Endothelial cell (in vitro differentiated cells): ENCODE data around the gene SMG1. TPM values are rescaled to one million over a fixed set of nuclear protein-coding genes. Genes with fewer than 3 reads are reported as not detected.

Source experiments
- DNase-seq: peaks from one replicate; pipeline ENCODE4 v3.0.0; 2021; ENCODE audit warnings: low spot score
- H3K27ac Mint-ChIP-seq: one replicate; pipeline ENCODE4 v1.8.0; 2021; ENCODE audit warnings: mixed read lengths, inconsistent platforms; ENCODE audit not compliant: unreplicated experiment
- H3K27me3 Mint-ChIP-seq: one replicate; pipeline ENCODE4 v1.8.0; 2021; ENCODE audit warnings: mild to moderate bottlenecking, moderate library complexity, mixed read lengths, inconsistent platforms; ENCODE audit not compliant: unreplicated experiment
- H3K36me3 Mint-ChIP-seq: one replicate; pipeline ENCODE4 v1.8.0; 2021; ENCODE audit warnings: mild to moderate bottlenecking, low read depth, mixed read lengths, inconsistent platforms; ENCODE audit not compliant: unreplicated experiment
- H3K4me1 Mint-ChIP-seq: one replicate; pipeline ENCODE4 v1.8.0; 2021; ENCODE audit warnings: mild to moderate bottlenecking, mixed read lengths, inconsistent platforms; ENCODE audit not compliant: unreplicated experiment
- H3K4me3 Mint-ChIP-seq: one replicate; pipeline ENCODE4 v1.8.0; 2021; ENCODE audit warnings: mild to moderate bottlenecking, mixed read lengths, inconsistent platforms; ENCODE audit not compliant: unreplicated experiment
- H3K9me3 Mint-ChIP-seq: one replicate; pipeline ENCODE4 v1.8.0; 2021; ENCODE audit warnings: mixed read lengths, inconsistent platforms; ENCODE audit not compliant: unreplicated experiment
- CTCF ChIP-seq: fragments of 200-600 bp; sonication (generic); IDR thresholded peaks from one replicate; pipeline ENCODE4 v1.5.0; 2021; ENCODE audit warnings: antibody characterized with exemption; ENCODE audit not compliant: unreplicated experiment
- total RNA-seq: library from RNA; stranded (reverse); fragmentation: NEBNext Ultra II Directional; extraction: Animal tissue kit (Norgen Biotek cat#: 25700); gene quantifications from one replicate; pipeline ENCODE4 v1.2.1, GENCODE V29; 2021; ENCODE audit not compliant: unreplicated experiment

SMG1 gene
- total RNA-seq, 1 donor from 2014 or later, result 70.1 TPM

DNA sequence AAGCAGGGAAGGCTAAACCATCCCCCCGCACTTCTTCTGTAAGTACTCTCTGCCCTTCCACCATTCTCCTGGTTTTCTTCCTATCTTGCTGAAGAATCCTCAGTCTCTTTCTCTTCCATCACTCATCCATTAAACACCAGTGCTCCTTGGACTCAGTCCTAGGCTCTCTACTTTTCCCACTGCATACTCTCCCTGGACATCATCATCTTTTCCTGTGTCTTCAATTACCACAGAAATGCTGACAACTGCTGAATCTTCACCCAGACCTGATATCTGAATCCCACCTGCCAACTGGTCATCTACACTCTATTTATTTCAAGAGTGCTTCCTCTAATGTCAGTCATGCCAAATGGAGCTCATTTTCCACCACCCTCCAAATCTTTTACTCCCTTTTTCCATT, 71.0 kb downstream of the SMG1 start:
- H3K27ac Mint-ChIP-seq, result no peak overlapping the region
- peaks cover 23% of the 10 kb centered on the region for H3K36me3 Mint-ChIP-seq
- no peaks in the 10 kb centered on the region for H3K27me3 Mint-ChIP-seq
- no peak overlapping the region for H3K4me3 Mint-ChIP-seq
- no peak for TF ChIP-seq CTCF
- H3K4me1 Mint-ChIP-seq, result no peaks in the 10 kb centered on the region
- no peaks in the 10 kb centered on the region for H3K9me3 Mint-ChIP-seq
- DNase-seq, result no peak

GRCh38 chr16:18853694-18854093, 72.5 kb downstream of the SMG1 start:
- no peak overlapping the region for H3K4me3 Mint-ChIP-seq
- no peak for DNase-seq
- H3K9me3 Mint-ChIP-seq, result no peaks in the 10 kb centered on the region
- peaks cover 25% of the 10 kb centered on the region for H3K36me3 Mint-ChIP-seq
- H3K27ac Mint-ChIP-seq, result no peak overlapping the region
- no peaks in the 10 kb centered on the region for H3K27me3 Mint-ChIP-seq
- no peak for TF ChIP-seq CTCF
- H3K4me1 Mint-ChIP-seq, result no peaks in the 10 kb centered on the region

DNA sequence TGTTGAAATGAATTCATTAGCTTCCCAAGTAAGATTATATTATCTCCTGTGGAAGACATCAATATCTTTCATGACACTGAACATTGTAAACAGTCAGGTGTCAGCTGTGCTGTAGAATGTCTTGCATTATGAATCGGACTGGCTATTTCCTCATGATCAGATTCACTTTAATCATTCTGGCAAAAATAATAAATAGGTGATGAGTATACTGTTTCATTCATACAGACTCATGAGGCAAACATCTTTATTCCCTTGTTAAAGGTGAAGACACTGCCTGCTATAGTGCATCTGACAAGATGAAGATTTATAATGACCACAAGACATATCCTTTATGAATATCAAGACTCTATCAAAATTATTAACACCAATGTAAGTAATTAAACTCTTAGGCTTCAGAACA, 73.6 kb downstream of the SMG1 start:
- Mint-ChIP-seq H3K4me3 (no peak overlapping the region), H3K36me3 (peaks cover 23% of the 10 kb centered on the region)
- no peak for TF ChIP-seq CTCF

DNA sequence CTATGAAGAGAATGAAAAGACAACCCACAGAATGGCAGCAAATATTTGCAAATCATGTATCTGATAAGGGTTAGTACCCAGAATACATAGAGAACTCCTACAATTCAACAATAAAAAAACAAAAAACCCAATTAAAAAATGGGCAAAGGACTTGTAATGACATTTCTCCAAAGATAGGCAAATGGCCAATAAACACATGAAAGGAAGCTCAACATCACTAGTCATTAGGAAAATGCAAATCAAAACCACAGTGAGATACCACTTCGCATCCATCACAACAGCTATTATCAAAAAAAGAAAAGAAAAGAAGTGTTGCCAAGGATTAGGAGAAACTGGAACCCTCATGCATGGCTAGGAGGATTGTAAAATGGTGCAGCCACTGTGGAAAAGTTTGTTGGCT, 79.8 kb downstream of the SMG1 start:
- H3K9me3 Mint-ChIP-seq, result no peaks in the 10 kb centered on the region
- H3K36me3 Mint-ChIP-seq, result peaks cover 29% of the 10 kb centered on the region
- no peak for DNase-seq
- peaks cover 3% of the 10 kb centered on the region for H3K27me3 Mint-ChIP-seq
- no peak overlapping the region for H3K27ac Mint-ChIP-seq
- TF ChIP-seq CTCF, result no peak
- no peaks in the 10 kb centered on the region for H3K4me1 Mint-ChIP-seq
- no peak overlapping the region for H3K4me3 Mint-ChIP-seq

More for the DNA sequence above, 73.6 kb downstream of the SMG1 start:
- Mint-ChIP-seq H3K9me3 (no peaks in the 10 kb centered on the region), H3K27ac (no peak overlapping the region), H3K27me3 (no peaks in the 10 kb centered on the region), H3K4me1 (no peaks in the 10 kb centered on the region)
- no peak for DNase-seq

DNA sequence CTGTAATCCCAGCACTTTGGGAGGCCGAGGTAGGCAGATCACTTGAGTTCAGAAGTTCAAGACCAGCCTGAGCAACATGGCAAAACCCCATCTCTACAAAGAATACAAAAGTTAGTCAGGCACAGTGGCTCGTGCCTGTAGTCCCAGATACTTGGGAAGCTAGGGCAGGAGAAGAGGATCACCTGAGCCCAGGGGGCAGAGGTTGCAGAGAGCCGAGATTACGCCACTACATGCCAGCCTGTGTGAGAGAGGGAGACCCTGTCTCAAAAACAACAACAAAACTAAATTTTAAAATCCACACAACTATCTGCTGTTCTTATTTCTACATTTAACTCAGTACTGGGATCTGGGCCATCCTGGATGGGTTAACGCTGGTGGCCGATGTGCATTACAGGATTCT, 83.6 kb downstream of the SMG1 start:
- Mint-ChIP-seq H3K27me3 (peaks cover 3% of the 10 kb centered on the region), H3K27ac (no peak overlapping the region), H3K4me3 (no peak overlapping the region), H3K36me3 (peaks cover 35% of the 10 kb centered on the region), H3K9me3 (no peaks in the 10 kb centered on the region), H3K4me1 (no peaks in the 10 kb centered on the region)
- no peak for DNase-seq
- TF ChIP-seq CTCF, result no peak
